CD14-positive monocyte (primary cell): ENCODE measurements around the gene XRCC4. TPM values are rescaled to one million over a fixed set of nuclear protein-coding genes. Genes with fewer than 3 reads are reported as not detected.
A peak's percentile ranks its signal among the peaks of the same experiment; 100 is the strongest.

Source experiments
- DNase-seq, 3 donors: peaks; one replicate each; pipeline ENCODE4 v3.0.0-alpha.2; 2011 to 2022
- H2AFZ ChIP-seq: 2 replicates; pipeline ENCODE4 v1.6.0; 2012; ENCODE audit warnings: mild to moderate bottlenecking, low read depth, low read length, inconsistent platforms; ENCODE audit not compliant: insufficient read depth, poor library complexity, severe bottlenecking
- H3K27ac ChIP-seq, 2 donors: 1 replicate in 1 of 2; 2 replicates in 1 of 2; pipeline ENCODE4 v1.5.1; 2012 to 2013; ENCODE audit warnings: low read length in 2 of 2, control low read depth in 1 of 2, inconsistent platforms in 1 of 2, low read depth in 1 of 2, mild to moderate bottlenecking in 1 of 2
- H3K27me3 ChIP-seq, 2 donors: one replicate each; pipeline versions ENCODE4 v1.6.0 to v1.6.1; 2011 to 2013; ENCODE audit warnings: low read length in 2 of 2; ENCODE audit not compliant: control insufficient read depth in 2 of 2, insufficient read depth in 2 of 2
- H3K36me3 ChIP-seq, 2 donors: replicated peaks in 1 of 2; 1 replicate in 1 of 2; 2 replicates in 1 of 2; pipeline versions ENCODE4 v1.5.1 to v1.6.1; 2012 to 2013; ENCODE audit warnings: low read length in 2 of 2, control low read depth in 1 of 2, inconsistent platforms in 1 of 2, mild to moderate bottlenecking in 1 of 2; ENCODE audit not compliant: insufficient read depth in 2 of 2, control insufficient read depth in 1 of 2
- H3K4me1 ChIP-seq, 2 donors: 1 replicate in 1 of 2; 2 replicates in 1 of 2; pipeline versions ENCODE4 v1.5.1 to v1.6.1; 2012 to 2013; ENCODE audit warnings: low read length in 2 of 2, control low read depth in 1 of 2, inconsistent platforms in 1 of 2, mild to moderate bottlenecking in 1 of 2, moderate library complexity in 1 of 2; ENCODE audit not compliant: insufficient read depth in 2 of 2, control insufficient read depth in 1 of 2
- H3K4me2 ChIP-seq: replicated peaks from 2 replicates; pipeline ENCODE3; 2012; ENCODE audit warnings: low read length, moderate library complexity, mild to moderate bottlenecking; ENCODE audit not compliant: poor library complexity, severe bottlenecking; ENCODE audit errors: extremely low read depth
- H3K4me3 ChIP-seq, 3 experiments: fragments of 200-600 bp in 1 of 3; sonication (generic) in 1 of 3; replicated peaks in 1 of 3; 1 replicate in 2 of 3; 2 replicates in 1 of 3; pipeline ENCODE4 v1.5.1; 2011 to 2013; ENCODE audit warnings: low read length in 3 of 3, mild to moderate bottlenecking in 3 of 3, control low read depth in 2 of 3, low read depth in 2 of 3, inconsistent platforms in 1 of 3, moderate library complexity in 1 of 3
- H3K79me2 ChIP-seq: 2 replicates; pipeline ENCODE4 v1.6.0; 2012; ENCODE audit warnings: mild to moderate bottlenecking, control low read depth, inconsistent platforms, low read length, moderate library complexity; ENCODE audit not compliant: insufficient read depth
- H3K9ac ChIP-seq: 2 replicates; pipeline ENCODE4 v1.6.0; 2017; ENCODE audit warnings: low read length, mild to moderate bottlenecking; ENCODE audit not compliant: insufficient read depth, poor library complexity, severe bottlenecking
- H3K9me3 ChIP-seq, 2 donors: replicated peaks in 1 of 2; 1 replicate in 1 of 2; 2 replicates in 1 of 2; pipeline versions ENCODE4 v1.5.1 to v1.6.1; 2012 to 2013; ENCODE audit warnings: low read length in 2 of 2, control low read depth in 1 of 2; ENCODE audit not compliant: control insufficient read depth in 1 of 2, insufficient read depth in 1 of 2
- H4K20me1 ChIP-seq: 2 replicates; pipeline ENCODE4 v1.6.0; 2012; ENCODE audit warnings: mild to moderate bottlenecking, low read length, control low read depth, moderate library complexity; ENCODE audit not compliant: insufficient read depth
- H3K27ac Mint-ChIP-seq, 7 donors: one replicate each; pipeline ENCODE4 v1.8.0; 2020; ENCODE audit warnings: mild to moderate bottlenecking in 7 of 7, mixed read lengths in 7 of 7, moderate library complexity in 6 of 7, inconsistent platforms in 2 of 7
- H3K27me3 Mint-ChIP-seq, 3 donors: one replicate each; pipeline ENCODE4 v1.8.0; 2021 to 2022; ENCODE audit warnings: low read depth in 3 of 3, mild to moderate bottlenecking in 3 of 3, mixed read lengths in 3 of 3, moderate library complexity in 3 of 3, inconsistent platforms in 1 of 3
- H3K36me3 Mint-ChIP-seq, 2 donors: one replicate each; pipeline ENCODE4 v1.8.0; 2020; ENCODE audit warnings: mixed read lengths in 2 of 2, inconsistent platforms in 1 of 2, mild to moderate bottlenecking in 1 of 2
- H3K4me1 Mint-ChIP-seq: one replicate; pipeline ENCODE4 v1.8.0; 2020; ENCODE audit warnings: mild to moderate bottlenecking, mixed read lengths
- H3K4me3 Mint-ChIP-seq, 2 donors: one replicate each; pipeline ENCODE4 v1.8.0; 2020; ENCODE audit warnings: mild to moderate bottlenecking in 2 of 2, mixed read lengths in 2 of 2, moderate library complexity in 1 of 2
- H3K9me3 Mint-ChIP-seq, 7 donors: one replicate each; pipeline ENCODE4 v1.8.0; 2020 to 2022; ENCODE audit warnings: mixed read lengths in 7 of 7, mild to moderate bottlenecking in 6 of 7, moderate library complexity in 6 of 7, inconsistent platforms in 2 of 7
- WGBS: methylation state at CpG from one replicate; pipeline ENCODE4 v1.1.5; 2013; ENCODE audit warnings: missing lambda C conversion rate; ENCODE audit not compliant: insufficient coverage; 5-methylcytosine and 5-hydroxymethylcytosine counted together
- intact Hi-C, 2 donors: fragments of 100-400 bp; cut with micrococcal nuclease; formaldehyde crosslinking; loops; one replicate each; pipeline versions ENCODE4 v1.15.0 to v1.15.1; 2023
- polyA plus RNA-seq, 3 donors: library from polyadenylated mRNA; depleted of rRNA in 1 of 3; unstranded in 2 of 3; stranded (reverse) in 1 of 3; fragments of 300-500 nt in 2 of 3; fragments of >200 nt in 1 of 3; fragmentation: Illumina TruSeq in 2 of 3; gene quantifications; 1 replicate in 2 of 3; 2 replicates in 1 of 3; pipeline ENCODE4 v1.2.3, GENCODE V29; 2012 to 2021
- TF ChIP-seq, protein P1 (sequence below): fragments of 200-600 bp; IDR thresholded peaks from one replicate; pipeline ENCODE4 v1.8.0; 2022; ENCODE audit warnings: antibody characterized with exemption, mild to moderate bottlenecking

XRCC4 gene
- polyA plus RNA-seq, 3 donors = 4.0 to 21.8 (median 16.3) TPM

DNA sequence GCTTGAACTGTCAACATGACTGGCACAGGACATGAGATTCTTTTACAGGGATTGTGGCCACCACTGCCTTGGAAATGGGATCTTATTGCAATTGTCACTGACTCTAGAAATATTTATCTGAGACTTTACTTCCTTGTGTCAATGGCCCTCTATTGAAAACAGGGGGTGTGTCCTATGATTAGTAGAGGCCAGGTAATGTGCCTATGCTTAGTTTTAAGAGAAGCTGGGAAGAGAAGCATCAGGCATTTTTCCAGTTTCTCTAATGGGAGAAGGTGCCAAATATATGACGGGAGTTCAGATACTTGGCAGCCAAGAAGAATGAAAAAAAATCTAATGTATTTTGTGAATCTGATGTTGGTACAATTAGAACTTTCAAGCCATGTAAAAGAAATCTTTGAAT lies 320.3 kb downstream of the XRCC4 start:
- H3K4me2 ChIP-seq = no peak overlapping the region
- TF ChIP-seq, protein P1, sequence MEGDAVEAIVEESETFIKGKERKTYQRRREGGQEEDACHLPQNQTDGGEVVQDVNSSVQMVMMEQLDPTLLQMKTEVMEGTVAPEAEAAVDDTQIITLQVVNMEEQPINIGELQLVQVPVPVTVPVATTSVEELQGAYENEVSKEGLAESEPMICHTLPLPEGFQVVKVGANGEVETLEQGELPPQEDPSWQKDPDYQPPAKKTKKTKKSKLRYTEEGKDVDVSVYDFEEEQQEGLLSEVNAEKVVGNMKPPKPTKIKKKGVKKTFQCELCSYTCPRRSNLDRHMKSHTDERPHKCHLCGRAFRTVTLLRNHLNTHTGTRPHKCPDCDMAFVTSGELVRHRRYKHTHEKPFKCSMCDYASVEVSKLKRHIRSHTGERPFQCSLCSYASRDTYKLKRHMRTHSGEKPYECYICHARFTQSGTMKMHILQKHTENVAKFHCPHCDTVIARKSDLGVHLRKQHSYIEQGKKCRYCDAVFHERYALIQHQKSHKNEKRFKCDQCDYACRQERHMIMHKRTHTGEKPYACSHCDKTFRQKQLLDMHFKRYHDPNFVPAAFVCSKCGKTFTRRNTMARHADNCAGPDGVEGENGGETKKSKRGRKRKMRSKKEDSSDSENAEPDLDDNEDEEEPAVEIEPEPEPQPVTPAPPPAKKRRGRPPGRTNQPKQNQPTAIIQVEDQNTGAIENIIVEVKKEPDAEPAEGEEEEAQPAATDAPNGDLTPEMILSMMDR = no peak
- Mint-ChIP-seq H3K4me1 (peaks cover 26% of the 10 kb centered on the region), H3K36me3 (peaks cover 0 to 4% of the 10 kb centered on the region in 2 donors), H3K4me3 (no peak overlapping the region), H3K27ac (no peak overlapping the region), H3K9me3 (peaks cover 0 to 5% (median 2%) of the 10 kb centered on the region in 7 donors), H3K27me3 (no peaks in the 10 kb centered on the region)
- peaks cover 25 to 27% of the 10 kb centered on the region in 2 donors for H3K4me1 ChIP-seq
- no peaks in the 10 kb centered on the region for H3K36me3 ChIP-seq
- no peak overlapping the region for H3K9ac ChIP-seq
- DNase-seq = no peak
- intact Hi-C loops = no loop called here
- no peak overlapping the region for H3K4me3 ChIP-seq
- H2AFZ ChIP-seq = no peak overlapping the region
- no peaks in the 10 kb centered on the region for H3K9me3 ChIP-seq
- no peaks in the 10 kb centered on the region for H4K20me1 ChIP-seq
- H3K27me3 ChIP-seq = no peaks in the 10 kb centered on the region
- no CpG with 5 or more reads among the region's 1 CpG for WGBS
- H3K79me2 ChIP-seq = no peaks in the 10 kb centered on the region
- no peak overlapping the region for H3K27ac ChIP-seq

GRCh38 chr5:83400241-83400640 lies 322.9 kb downstream of the XRCC4 start:
- DNase-seq = peak in 1 of 3 donors; percentile 64
- TF ChIP-seq, protein P1 = no peak

More at GRCh38 chr5:83400241-83400640, 322.9 kb downstream of the XRCC4 start:
- Histone ChIP-seq H3K27me3 (no peaks in the 10 kb centered on the region), H3K79me2 (no peaks in the 10 kb centered on the region), H3K4me1 (peaks cover 28 to 40% of the 10 kb centered on the region in 2 donors), H3K9me3 (no peaks in the 10 kb centered on the region), H3K4me2 (peak overlapping the region; percentile 47), H3K36me3 (no peaks in the 10 kb centered on the region), H3K9ac (no peak overlapping the region), H4K20me1 (no peaks in the 10 kb centered on the region), H2AFZ (peak overlapping the region; percentile 9), H3K27ac (peak overlapping the region; percentile 66 to 89), H3K4me3 (peak overlapping the region in 1 of 3 experiments; percentile 24)
- H3K27me3 Mint-ChIP-seq = no peaks in the 10 kb centered on the region
- H3K27ac Mint-ChIP-seq = peak overlapping the region; percentile 58 to 94 (median 92)
- peaks cover 0 to 5% (median 2%) of the 10 kb centered on the region in 7 donors for H3K9me3 Mint-ChIP-seq
- intact Hi-C loops = no loop called here
- H3K4me3 Mint-ChIP-seq = no peak overlapping the region
- peaks cover 41% of the 10 kb centered on the region for H3K4me1 Mint-ChIP-seq
- H3K36me3 Mint-ChIP-seq = peaks cover 0 to 5% of the 10 kb centered on the region in 2 donors
- no CpG with 5 or more reads among the region's 4 CpGs for WGBS
